Hematopoietic multipotent progenitor cell (in vitro differentiated cells): ENCODE data around the gene KIAA1217. TPM values are rescaled to one million over a fixed set of nuclear protein-coding genes. Genes with fewer than 3 reads are reported as not detected.
A peak's percentile ranks its signal among the peaks of the same experiment; 100 is the strongest.

Experiments used
- DNase-seq, 3 donors: peaks; one replicate each; pipeline ENCODE4 v3.0.0-alpha.2; 2011 to 2015; ENCODE audit warnings: low read depth in 2 of 3, low spot score in 2 of 3
- total RNA-seq: library from RNA; depleted of rRNA; stranded (reverse); fragments of >200 nt; gene quantifications from one replicate; pipeline ENCODE4 v1.2.3, GENCODE V29; 2012

The KIAA1217 gene
- total RNA-seq, 1 donor = not detected

DNA sequence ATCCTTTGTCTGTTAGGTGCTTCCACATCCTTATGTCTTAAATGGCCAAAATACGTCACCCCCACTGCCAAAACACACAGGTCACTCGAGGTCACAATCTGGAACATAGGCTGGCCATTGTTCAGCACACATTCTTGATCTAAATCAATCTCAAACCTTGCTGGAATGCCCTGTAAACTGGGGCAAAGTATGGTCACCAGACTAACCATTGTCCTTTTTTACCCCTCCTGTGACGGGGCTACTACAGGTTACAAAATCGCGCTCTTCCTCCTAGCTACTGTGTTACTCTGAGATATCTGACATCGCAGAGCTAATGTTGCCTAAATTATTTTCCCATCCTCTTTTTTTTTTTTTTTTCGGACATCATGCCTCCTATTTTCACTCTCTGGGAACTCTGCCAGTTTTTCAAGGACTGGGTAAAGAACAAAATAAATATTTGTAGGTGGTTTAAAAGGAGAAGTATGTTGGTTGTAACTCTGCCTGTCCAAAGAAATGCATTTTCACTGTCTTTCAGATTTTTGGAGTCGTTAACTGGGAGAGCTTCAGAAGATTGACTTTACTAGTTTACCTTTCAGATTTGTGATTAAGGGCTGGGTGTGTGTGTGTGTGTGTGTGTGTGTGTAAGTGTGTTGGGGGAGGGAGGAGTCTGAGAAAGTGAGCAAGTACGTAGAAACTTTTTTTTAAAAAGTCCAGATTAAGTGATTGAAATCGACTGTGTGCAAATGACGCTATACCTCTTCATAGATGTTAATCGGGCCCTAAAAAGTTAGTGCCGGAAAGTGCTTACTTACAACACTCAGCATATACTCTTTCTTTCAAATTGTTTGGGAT lies 942 bp upstream of the KIAA1217 start:
- no peak for DNase-seq

DNA sequence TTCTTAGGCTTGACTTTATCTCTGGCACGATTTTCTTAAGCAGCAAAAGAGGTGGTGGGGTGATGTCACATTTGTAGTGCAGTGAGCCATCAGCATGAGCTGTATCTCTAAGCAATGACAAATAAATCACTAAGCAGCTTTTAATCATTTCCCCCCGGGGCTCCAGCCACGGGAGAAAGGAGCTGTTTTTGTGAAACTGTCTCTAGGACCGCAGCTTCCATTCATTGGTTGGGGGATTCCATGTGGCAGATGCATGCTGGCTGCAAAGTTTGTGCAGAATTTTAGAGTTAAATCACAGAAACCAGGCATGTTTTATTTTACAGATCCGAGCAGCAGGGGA lies 464 bp downstream of the KIAA1217 start:
- peak in 1 of 3 donors; percentile 13 for DNase-seq

DNA sequence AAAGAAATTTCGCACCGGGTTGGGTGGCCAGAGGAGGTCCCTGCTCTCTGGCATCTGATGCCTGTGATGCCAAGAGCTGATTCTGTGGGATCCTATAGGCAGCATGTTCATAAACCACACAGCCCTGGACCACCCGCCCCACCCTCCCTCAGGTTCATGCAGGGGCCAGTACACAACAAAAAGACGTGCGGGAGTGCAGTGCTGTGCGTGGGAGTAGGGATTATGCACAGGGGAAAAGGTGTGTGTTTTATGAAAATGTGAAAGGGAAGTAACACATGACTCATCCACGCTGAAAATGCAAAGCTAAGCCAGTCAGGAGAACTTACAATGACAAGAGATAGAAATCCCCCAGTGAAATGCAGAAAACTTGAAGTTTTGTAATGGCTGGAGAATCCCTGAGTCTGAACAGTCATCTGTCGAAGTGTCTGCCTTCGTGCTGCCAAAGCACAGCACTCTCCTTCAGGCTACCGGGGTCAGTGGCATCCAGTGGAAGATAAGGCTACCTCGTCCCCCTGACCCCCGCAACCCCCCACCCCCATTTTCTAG lies 1.1 kb downstream of the KIAA1217 start:
- DNase-seq = peak in 2 of 3 donors; percentile 25 to 29

DNA sequence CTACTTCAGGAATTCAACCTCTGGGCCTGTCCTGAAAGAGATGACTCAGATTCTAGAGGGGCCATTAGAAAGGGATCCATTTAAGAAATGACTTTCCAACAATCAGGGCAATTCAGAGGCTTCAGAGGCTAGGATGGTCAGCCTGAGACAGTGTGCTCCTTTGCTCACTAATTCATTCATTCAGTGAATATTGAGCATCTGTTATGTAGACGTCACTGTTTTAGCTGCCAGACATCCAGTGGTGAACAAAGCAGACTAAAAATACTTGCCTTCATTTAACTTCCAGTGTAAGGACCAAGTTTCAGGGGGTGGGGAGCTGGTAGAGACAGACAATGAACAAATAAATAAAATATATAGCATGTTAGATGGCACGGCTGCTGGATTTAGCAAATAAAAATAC lies 1.6 kb downstream of the KIAA1217 start:
- DNase-seq = no peak

DNA sequence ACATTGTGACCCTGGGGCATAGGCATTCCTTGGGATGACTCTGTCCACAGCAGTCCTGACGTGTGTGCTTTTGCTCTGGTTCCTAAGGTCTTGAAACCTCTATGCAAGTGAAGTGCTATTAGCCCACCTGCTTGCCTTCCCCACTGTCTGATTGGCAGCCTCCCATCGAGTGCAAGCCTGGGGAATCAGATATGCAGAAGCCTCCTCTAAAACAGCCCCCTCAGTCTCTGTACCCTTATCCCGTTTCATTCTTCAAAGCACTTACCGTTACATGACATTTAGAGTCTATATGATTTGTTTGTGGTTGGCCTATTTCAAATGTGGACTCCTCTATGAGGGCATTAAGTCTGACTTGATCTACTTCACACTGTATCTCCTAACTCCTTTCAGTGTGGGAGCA lies 4.3 kb downstream of the KIAA1217 start:
- DNase-seq = no peak

DNA sequence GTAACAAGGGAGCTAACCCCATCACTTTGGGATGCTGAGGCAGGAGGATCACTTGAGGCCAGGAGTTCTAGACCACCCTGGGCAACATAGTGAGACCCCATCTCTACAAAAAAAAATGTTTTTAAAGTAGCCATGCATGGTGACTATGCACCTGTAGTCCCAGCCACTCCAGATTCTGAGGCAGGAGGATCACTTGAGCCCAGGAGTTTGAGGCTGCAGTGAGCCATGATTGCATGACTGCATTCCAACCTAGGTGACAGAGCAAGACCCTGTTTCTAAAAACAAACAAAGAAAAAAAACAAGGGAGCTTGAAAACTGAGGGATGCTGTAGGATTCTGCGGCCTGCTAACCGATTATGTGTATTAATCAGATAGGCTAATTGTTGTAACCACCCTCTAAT lies 4.9 kb downstream of the KIAA1217 start:
- DNase-seq = no peak

DNA sequence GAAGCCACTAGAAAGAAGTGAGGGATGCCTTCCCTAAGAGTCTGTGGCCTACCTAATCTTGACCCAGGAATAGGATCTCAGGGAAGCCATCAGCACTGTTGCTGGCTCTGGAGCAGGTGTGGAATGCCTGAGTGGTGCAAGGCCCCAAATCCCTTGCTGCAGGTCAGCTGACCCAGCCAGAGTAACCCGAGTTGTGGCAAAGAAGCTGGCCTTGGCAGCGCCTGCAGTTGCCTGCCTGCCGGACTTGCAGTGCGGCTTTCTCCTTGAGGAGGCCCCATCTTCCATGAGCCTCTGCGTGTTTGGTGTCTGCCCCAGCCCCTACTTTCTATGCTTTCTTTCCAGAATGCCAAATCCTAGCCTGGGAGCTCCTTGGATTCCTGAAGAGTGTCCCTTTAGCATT lies 5.8 kb downstream of the KIAA1217 start:
- DNase-seq = no peak

DNA sequence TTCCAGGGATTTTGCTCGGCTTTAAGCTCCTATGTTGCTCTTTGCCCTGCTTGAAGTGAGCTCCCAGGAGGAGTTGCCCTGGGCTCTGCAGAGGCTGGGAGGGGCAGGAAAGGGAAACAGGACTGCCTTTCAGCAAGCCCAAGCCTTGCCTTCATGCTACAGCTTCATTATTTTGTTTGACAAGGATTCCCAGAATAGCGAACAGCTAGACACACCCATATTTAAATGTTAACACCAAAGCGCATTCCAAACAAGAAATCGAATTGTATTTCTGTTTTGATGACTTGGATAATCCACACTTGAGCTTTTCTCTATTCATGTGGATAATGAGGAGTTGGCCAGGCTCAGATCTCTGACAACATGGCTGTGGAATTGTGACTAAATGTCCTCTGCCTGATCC lies 6.3 kb downstream of the KIAA1217 start:
- no peak for DNase-seq

DNA sequence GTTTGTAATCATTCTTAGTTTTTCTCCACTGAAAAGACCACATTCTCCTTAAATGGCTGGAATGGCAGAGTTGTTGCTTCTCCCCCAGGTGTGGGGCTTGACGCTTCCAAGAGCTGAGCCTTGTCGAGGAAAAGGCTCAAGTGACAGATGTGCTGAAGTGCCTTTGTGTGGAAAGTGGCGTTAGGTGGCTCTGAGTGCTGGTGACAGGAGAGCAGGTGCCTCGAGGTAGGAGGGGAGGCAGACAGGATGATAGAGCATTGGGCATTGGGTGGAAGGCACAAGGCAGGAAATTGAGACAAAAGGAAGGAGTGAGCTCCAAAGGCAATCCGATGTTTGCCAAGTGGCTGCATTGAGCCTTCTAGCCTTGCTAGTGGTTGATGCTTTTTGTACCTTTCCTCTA lies 6.7 kb downstream of the KIAA1217 start:
- DNase-seq = no peak

DNA sequence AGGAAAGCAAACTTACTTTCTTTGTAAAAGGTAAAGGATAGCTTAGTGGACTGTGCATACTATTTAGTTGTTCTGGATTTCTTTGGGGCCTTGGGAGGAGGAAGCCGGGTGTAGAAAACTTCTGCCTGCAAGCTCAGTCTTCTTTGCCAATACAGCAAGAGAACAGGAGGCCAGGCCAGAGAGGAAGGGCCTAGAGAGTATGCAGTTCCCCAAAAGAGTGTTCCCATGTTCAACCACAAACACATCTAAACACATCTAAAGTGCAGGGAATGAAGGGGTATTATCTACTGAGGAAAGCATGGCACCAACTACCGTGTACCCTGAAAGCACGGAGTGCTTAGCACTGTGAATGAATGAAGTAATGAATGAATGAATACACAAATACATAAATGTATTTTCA lies 11.0 kb downstream of the KIAA1217 start:
- no peak for DNase-seq

DNA sequence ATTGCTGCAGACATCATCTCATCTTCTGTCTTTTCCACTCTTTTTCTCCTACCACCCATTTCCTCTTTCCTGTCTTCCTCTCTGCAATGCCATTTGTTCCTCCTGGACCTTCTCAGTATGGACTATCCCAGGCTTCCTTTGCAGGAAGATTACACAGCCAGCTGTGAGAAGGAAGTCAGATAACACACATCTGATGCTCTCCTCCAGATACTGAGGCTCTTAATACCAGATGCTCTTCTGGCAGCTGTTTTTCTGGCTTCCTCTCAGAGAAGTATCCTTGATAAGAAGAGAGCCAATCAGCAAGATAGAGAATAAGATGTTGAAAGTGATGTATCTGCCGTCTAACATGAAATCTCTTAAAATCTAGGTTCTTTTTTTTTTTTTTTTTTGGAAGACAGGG lies 14.4 kb downstream of the KIAA1217 start:
- no peak for DNase-seq

DNA sequence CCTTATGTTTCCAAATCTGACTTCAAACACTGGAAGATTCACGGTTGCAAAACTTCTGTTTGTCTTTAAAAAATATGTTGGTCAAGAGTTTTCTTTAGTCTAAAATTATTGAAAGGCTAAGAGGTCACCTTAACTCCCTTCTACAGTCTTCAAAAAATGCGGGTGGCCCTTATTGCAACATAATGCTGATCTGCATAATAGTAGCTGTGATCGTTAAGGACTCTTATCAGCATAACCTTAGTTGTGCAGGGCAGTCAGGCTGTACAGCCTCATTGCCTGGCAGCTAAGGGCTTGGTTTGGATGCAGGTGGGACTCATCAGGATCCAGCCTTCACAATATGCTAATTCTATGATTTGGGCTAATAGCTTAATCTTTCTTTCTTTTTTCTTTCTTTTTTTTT lies 15.0 kb downstream of the KIAA1217 start:
- no peak for DNase-seq

DNA sequence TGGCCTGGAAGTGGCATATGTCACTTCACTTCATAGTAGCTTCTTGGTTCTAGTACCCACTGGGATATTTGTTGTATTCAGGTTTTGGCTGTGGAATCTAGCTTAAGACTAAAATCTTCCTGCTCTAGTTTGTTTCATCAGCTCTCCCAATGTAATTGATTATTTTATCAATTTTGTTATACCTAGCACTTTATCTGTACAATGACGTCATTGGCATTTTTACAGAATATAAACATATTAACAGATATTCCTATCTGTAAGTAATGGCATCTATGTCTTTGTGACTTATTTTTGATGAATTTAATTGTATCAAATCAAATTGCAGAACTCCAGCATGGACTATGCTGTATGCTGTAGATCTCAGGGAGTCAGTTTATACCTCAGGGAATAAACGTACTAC lies 19.7 kb downstream of the KIAA1217 start:
- DNase-seq = no peak

DNA sequence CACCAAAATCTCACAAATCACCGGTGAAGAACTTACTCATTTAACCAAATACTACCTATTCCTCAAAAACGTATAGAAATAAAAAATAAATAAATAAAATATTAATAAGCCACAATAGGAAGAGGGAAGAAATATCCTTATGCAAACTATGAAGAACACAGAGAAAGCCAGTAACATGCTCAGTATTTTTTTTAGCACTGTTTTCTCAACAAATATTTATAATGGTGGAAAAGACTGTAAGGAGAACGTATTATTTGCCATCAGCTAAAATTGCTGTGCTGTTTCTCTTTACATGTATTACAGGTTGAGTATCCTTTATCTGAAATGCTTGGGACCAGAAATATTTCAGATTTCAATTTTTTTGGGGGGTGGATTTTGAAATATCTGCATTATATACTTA lies 21.0 kb downstream of the KIAA1217 start:
- DNase-seq = no peak

DNA sequence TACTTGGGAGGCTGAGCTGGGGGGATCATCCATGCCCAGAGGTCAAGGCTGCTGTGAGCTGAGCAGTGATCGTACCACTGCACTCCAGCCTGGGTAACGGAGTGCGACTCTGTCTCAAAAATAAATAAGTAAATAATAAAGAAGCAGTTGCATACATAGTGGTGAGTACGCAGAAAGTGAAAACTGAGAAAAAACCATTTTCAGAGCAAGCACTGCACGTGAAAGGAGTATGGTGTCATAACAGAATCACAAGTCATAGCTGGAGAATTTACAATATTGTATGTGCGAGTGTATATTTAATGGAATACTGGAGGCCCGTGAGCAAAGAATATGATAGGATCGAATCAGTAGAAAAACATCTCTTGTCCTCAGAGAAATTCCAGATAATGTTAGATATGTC lies 22.3 kb downstream of the KIAA1217 start:
- DNase-seq = no peak

DNA sequence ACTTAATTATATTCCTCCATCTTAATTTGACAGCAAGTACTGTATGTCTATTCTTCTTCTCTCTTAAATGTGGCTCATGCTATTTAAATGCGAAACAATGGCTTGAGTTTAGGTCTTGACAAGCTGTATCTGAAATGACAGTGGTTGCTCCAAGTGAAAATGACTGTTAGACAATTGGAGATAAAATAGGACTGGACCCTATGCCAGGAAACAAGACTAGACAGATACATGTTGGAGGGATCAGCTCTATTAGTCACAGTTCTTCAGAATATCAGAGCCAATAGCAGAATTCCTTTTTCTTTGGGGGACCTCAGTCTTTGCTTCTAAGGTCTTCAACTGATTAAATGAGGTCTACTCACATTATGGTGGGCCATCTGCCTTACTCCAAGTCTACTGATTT lies 25.8 kb downstream of the KIAA1217 start:
- DNase-seq = no peak

DNA sequence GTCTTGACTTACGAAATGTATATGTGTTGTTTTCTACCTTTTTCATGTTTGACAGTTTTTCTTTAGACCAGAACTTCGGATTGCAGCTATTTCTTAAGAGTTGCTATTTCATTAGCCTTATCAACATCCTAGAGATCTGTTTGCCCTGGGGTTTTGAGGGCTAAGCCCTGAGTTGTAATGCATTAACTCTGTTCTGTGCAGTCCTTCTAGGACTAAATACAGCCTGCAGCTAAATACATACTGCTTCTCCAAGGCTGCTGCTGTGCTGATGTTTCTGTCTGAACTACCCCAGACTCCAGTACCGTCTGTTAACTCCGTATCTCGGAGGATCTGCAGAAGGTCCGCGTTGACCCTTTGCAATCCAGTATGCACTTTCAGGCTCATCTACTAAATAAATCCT lies 26.5 kb downstream of the KIAA1217 start:
- no peak for DNase-seq

DNA sequence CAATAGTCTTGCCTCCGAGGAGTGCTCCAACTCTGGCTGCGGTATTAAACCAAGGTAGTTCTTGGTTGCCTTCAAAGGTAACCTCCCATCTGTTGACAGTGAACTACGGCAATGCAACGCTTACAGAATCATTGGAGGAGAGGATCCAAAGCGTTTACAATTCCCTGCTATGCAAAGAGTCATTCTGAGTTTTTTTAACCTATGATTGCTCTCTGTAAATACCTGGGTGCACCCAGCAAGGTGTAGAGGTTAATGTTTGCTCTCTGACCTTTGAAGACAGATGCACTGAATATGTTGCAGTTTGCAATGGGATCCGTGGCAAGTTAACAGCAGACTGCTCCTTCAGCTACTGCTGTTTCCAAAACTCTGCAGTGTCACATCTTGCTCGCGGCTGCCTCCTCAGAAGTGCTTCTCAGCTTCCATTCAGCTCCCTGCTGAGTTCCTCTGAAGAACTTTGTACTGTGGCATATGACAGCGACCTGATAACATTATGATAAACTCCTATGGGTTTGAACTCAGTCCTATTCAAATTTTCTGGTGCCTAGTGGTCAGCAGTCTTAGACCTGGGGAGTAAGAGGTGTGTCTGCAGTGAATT lies 29.0 kb downstream of the KIAA1217 start:
- DNase-seq = no peak

DNA sequence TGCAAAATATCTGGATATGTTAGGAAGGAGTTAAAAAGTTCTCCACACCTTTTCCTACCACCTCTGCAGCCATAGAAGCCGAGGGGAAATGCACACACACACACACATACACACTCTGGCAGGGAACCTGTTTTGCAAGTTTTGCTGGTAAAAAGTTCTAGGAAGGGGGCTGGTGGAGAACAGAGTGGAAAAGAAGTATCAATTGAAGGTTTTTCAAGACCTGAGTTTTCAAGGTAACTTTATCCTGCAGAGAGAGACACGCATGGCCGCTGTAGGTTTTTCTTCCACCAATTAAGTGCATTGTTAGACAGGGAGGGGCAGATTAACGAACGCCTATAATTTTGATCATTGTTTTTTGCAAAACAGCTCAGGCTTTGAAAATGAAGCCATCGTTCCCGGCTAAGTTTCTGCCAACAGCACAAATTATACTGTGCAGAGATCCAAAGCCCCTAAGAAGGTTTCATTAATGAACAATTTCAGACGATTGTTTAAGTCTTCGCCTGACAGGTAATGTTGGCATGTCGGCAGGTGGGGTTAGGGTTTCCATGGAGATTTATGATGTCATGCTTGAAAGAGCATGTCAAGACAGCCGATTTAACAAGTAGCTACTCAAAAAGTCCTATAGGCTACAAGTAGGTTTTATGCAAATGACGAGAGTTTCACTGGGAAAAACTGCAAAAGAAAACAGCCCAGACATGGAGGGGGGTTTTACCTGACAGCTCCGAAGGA lies 29.7 kb downstream of the KIAA1217 start:
- no peak for DNase-seq

DNA sequence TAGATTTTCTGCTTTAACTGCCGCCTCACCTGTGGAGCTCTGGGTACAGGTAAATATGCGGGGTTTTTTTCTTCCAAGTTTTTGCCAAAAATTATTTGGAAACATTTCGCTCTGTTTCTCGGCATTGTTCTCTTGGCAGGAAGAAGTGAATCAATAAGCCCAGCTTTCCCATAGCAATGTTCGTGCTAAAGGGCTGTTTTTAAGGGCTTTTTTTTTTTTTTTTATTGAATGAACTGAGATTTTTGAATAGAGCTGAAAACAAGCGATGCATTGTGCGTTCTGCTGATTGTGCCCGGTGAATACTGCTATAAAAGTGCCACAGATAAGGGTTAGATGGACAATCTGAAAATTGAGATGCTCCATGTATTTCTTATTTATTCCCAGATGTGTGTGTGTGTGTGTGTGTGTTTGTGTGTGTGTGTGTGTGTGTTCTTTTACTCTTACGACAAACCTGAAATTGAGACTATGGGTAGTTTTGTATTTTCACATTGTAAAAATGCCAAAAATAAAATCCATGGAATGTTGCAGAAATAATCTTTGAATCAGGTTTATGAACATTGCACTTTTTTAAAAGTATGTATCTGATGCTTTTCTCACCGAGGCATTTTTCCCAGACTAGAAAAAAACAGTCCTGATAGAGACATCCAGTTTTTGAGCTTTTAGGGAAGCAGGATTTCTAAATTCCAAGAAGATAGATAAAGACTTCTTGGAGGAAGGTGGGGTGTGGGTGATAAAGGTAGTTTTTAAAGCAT lies 30.5 kb downstream of the KIAA1217 start:
- DNase-seq = no peak
